HG02798 (cell line): ENCODE results near the gene DTD1.

Experiments
- ATAC-seq: cut with Tn5 transposase; IDR thresholded peaks from one replicate; pipeline ENCODE4 v1.9.1; 2021; ENCODE audit warnings: mild to moderate bottlenecking; ENCODE audit not compliant: unreplicated experiment, poor library complexity

DTD1 gene

DNA sequence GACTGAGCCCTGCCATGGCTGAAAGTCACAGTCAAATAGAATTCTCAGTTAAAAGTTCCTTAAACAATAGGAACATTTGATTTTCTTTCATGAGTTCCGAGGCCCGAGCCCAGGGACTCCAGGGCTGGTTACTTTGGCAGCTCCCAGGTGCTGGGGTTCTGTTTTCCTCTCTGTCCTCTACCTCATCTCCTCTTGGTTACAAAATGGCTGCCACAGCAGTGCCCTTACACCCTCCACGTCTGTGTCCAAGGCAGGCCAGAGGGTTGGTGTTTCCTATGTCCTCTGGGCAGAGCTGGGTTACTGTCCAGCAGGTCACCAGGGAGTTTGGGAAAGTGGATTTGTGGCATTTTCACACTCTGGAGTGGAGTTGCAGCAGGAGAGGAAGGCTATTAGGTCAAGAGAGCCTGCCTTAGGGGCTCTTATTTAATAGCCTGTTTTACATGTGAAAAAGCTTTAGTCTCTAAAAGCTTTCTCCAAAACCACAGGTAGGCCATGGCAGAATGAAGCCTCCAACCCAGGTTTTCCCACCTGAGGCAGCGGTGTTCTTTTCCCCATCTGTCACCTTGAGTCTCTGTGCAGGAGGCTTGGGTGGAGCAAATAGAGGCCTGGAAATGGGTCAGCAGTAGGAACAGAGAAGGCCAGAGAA lies 111.0 kb downstream of the DTD1 start:
- ATAC-seq: no peak

DNA sequence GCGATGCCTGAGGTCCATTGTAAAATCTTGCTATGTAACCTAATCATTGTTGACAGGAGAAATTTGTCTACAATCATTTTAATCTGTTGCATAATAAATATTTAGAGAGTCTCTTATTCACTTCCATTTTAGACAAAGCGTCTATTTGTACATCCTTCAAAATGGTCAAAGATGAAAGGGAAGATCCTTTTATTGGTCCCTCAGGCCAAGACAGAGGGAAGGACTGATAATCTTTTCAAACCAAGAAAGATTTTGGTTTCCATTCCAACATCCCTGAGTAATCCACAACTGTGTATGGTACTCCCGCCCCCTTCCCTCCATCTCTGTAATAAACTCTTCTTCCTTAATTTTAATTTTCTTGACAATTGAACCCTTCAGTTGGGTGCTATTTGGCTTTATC lies 114.1 kb downstream of the DTD1 start:
- no peak for ATAC-seq

DNA sequence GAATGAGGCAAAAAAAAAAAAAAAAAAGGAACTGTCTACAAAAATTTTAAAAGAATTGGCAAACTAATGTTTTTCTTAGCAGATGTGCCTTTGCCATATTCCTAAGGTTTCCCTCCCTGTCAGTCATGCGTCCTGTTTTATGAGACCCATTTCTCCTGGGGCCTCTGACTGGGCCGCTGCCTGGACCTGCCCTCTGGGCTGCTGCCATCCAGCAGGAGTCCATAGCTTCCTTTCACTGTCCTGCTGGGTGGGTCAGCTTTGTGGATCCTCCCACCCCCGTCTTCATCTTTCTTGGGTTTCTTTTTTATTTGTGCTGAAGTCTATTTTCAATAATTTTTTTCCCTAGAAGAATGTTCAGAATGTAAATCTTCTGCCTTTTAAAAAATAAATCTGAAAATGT lies 114.9 kb downstream of the DTD1 start:
- no peak for ATAC-seq

DNA sequence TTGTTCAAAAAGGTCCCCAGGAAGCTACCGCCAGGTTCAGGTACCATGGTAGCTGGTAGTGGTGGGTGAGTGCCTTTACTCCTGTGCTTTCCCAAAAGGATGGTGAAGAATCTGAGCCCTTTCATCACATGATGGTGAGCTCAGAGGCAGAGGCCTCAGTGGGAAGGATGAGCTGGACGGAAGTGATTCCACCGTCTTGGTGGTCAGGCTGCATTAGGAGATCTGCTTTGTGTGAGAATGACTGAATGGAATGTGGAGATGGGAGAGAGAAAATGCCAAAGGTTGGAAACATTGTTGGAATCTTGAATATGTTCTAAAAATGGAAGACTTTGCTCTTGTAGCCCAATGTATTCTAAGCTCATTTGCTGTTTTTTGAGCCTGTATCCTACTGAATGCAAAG lies 117.6 kb downstream of the DTD1 start:
- no peak for ATAC-seq

DNA sequence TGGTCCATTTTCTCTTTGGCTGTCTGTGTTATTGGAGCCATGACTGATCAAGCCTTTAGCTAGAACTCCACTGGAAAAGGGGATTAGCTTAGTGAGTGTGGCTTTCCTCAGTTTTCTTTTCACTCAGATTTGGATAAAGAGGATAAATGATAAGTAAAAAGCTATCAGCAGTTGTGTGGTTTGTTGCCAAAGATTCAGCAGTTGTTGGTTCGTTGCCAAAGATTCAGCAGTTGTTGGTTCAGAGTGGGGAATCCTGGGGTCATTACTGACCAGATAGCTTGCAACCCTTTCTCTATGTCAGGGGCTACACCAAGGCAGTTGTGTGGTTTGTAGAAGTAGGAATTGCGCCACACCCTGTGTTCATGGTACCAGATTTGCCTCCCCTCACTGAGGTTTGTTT lies 118.1 kb downstream of the DTD1 start:
- ATAC-seq: no peak

DNA sequence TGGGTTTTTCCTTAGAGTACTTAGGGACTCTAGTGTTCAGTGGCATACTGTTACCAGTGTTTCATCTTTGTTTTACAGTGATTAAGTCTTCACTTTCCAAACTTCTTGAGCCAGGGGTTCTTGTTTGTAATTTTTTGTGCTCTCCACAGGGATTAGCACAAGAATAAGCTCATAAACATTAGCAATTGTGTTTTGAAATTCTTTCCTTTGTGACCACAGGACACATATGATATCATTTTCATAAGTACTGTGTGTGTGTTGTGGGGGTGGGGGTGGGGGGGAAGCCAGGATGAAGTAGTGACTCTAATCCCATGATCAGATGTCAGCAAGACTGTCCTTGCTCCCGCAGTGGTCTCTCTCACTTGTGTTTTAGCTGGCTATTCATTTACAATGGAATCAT lies 124.3 kb downstream of the DTD1 start:
- no peak for ATAC-seq

DNA sequence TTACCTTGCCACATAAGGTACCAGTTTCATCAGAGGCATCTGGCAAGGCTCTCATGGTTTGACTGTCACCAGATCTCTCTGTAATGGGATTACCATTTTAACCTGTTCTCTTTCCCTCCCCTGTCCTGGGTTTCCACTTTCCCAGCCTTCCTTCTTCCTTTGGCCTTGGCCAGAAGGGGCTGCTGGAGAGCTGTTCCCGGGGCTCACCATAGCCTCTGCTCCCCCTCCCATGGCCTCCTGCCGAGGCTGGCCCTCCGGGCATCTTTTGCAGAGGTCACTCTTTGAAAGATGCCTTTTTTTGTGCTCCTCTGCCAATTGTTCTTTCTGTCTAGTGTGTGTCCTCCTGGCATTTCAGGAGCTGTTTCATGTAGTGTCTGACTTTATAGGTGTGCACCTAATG lies 125.0 kb downstream of the DTD1 start:
- ATAC-seq: no peak

DNA sequence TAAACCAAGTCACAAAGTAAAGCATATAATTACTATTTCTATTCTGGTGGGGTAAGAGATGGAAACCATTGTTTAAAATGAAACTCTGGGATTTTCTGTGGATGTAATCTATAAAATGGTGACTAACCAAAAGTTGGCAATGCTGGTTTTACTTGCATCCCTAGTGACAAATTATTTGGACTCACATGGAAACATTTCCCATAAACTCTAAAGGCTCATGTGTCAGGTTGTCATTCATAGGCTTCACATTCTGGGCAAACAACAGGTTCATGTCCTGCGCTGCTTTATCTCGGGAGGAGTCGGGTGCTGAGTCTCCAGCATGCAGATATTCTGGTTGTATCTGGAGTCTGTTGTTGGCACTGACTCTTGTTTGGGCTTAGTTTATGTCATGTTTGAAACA lies 127.7 kb downstream of the DTD1 start:
- no peak for ATAC-seq

DNA sequence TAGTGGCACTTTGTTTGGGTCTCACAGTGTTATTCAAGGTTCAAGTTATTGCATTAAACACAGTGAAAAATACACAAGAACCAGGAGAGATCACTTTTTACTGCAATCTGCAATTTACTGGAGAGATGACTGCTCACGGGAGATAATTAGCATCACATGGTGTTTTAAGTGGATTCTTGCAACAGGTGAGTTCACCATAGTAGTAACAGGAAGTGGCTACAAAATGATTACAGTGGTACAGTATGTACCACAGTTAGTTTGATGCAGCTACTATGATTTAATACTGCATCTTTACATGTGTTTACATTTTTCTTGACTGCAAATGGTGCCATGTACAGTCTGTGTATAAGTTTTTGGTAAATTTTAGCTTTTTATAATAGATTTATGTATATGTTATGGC lies 129.2 kb downstream of the DTD1 start:
- no peak for ATAC-seq

DNA sequence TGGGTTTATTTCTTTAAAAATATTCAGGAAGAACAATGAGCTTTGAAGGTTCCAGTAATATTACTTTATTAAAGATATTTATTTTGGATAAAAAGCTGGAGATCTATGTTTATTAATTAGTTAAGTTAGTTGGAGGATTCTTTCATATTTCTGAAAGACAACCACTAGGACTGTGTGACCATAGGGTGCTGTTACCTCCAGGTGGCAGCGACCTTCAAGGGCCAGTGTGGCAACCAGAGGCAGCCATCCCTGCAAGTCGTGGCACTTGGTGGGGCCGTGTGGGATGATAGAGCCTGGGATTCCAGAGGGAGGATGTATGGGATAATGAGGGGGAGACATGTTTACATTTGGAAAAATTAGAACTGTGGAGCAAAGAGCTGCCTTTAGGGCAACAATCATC lies 130.3 kb downstream of the DTD1 start:
- peak; percentile 60 for ATAC-seq

DNA sequence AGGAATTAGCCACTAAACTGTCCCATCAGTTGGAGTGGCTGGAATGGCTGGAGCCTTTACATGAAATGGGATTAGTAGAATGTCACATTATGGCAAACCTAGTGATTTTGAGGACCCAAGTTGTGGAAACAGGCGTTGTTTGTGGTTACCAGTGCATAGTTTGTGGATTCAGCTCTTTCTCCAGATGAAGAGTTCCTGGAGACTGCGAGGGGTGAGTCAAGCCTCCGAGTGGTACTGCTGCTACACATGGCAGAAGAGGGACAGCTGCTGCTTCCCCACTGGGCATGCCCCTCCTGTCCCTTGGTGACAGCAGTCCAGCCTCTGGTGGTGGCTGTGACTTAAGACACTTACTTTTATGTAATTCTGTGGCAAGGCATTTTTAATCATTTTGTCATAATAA lies 131.6 kb downstream of the DTD1 start:
- no peak for ATAC-seq

DNA sequence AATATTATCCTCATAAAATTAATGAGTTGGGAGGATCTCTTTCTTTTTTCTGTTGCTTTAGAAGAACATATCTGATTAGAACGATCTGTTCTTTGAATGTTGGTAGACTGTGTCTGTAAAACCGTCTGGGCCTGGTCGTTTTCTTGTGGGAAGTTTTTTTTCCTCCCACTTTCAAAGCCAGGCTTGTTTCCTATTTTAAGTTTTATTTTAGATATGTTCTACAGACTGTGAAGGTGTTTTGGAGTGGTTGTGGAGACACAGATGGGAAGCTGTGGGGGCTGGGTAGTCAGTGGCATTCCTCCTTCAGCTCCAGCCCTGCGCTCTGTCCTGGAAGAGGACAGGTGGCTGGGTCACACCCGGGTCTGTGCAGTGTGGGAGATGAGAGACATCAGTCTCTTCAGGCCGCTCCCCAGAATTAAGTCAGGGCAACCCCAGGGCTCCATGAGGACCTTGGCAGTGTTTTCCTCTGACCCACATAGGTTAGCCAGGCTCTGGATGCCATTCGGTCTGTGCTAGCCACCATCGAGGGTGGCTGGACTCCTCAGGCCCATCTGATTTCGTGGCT lies 133.8 kb downstream of the DTD1 start:
- ATAC-seq: no peak

DNA sequence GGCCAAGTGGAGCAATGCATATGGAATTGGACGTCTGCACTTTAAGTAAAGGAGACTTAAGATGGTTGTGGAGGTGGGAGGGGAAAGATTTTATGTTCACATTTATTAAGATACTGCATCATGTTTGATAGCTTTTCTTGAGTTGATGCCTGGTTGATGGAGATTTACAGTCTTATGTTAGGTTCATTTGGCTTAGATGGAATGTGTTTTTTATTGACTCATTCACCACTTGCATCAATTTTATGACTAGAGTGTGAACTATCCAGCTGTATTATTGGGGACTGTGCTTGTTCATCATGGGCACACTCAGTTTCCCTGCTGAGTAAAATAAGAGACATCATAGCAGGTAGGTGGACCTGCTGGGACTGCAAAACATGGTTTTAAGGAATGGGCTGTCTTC lies 134.5 kb downstream of the DTD1 start:
- no peak for ATAC-seq

DNA sequence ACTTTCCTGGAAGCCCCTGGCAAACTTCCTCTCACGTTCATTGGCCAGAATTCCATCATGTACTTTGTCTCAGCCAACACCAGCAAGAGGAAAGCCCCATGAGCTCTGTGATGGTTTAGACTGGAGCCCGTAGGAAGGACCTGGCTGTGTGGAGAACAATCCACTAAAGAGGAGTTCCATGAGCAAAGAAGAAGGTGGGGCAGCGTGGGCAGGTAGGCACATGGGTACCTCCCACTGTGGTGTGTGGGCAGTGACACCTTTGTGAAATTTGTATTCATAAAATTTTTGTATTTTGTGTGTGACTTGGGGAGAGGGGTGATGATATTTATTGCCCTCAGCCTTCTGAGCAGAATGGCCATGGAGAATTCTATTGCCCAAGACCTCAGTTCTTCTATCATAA lies 136.2 kb downstream of the DTD1 start:
- no peak for ATAC-seq

DNA sequence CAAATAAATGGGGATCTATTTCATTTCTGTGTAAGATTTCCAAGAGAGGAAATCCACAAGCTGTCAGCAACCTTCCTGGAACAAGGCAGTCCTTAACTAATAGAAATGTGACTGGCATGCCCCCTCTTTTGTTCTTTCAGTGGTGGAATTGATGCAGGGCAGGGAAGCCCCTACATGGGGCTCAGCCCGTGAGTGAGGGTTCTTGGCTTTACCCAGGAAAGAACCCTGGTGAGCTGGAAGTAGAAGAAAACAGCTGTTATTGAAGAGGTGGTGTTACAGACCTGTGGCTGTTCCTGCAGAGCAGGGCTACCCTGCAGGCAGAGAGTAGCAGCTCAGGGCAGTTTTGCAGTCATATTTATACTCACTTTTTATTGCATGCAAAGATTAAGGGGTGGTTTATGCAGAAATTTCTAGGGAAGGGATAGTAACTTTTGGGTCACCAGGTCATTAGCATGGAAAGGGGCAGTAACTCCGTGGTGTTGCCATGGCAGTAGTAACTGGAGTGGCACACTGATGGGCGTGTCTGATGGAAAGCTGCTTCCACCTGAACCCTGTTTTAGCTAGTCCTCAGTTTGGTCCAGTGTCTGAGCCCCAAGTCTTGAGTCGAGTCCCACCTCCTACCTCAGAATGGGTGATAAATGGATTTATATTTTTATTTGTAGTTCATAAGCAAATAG lies 137.1 kb downstream of the DTD1 start:
- ATAC-seq: no peak

DNA sequence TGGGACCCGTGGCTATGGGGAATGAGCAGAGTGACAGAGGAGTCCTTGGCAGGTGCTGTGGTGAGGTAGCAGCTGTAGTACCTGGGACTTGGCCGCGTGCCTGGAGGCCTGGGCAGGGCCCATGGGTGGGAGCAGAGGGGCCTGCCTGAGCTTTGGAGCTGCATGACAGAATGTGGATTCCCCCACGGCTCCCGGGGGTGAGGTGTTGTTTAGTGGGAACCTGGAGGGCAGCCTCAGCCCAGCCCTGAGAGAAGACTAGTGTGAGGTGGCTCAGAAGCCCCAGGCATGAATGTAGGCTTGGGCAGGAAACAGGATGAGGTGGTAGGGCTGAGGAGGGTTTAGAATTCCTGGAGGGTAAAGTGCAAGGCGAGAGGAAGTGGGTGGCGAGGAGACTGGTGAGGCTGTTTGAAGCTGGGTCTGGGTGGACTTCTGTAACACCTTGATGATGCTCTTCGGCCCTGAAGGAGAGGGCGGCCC lies 139.2 kb downstream of the DTD1 start:
- no peak for ATAC-seq

DNA sequence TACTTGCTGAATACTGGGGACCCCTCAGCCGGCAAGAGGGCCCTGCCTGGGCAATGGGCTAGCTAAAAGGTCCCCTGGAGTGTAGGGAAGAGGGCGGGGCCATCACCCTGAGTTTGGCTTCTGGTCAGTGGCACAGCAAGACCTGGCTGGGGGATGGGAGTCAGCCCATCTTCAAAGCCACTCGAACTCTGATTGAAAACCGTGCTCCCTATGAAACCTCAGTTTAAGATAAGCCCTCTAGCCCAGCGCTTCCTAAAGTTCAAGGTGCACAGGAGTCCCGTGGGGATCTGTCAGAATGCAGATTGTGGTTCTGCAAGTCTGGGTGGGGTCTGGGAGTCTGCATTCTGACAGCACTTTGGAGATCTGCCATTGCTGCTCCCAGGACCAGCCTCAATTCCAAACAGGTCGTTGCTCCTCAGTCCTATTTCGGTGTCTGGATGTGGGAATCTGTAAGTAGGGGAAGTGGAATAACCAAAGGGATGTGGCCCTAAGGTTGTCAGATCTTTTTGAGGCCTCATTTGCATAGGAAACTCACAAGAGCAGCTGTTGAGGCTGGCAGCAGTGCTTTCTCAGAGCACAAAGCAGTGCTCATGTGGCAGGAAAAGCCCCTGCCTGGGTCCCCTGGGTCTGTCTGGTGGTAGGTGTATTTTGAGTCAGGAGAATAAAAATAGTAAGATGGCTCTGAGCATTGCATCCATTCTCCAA lies 140.5 kb downstream of the DTD1 start:
- peak; percentile 94 for ATAC-seq

DNA sequence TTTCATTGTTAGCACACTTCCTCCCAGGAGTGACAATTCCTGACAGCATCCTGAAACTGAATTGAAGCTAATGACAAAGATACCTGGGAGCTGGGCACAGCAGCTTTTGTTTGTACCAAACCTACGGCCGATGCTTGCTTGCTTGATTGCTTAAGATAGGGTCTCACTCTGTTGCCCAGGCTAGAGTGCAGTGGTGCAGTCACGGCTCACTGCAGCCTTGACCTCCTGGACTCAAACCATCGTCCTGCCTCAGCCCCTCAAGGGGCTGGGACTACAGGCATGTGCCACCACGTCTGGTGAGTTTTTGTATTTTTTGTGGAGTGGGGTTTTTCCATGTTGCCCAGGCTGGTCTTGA lies 141.0 kb downstream of the DTD1 start:
- ATAC-seq: peak; percentile 47

DNA sequence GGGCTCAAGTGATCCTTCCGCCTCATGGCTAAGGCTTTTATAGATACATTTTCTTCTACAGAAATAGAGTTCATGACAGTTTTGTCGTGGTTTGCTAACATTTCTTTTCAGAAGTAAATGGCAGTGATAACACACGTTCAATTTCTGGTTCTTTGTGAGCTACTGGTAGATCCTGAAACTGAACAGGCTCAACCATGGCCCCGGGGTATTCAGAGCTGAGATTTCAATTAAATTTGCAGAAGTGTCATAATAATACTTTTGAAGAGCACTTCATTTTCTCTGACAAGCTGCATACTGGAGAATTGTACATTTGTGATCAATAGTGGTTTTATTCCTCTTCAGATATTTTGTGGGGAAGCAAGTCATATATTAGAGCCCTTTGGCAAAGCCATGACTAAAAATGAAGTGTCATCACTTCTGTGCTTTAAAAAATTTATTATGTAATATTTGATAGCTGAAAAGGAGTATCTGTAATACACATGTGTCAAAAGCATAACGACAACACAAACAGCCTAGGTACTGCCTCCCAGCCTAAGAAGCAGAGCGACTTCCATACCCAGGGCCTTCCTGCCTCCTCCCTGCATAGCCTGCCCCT lies 141.5 kb downstream of the DTD1 start:
- no peak for ATAC-seq

DNA sequence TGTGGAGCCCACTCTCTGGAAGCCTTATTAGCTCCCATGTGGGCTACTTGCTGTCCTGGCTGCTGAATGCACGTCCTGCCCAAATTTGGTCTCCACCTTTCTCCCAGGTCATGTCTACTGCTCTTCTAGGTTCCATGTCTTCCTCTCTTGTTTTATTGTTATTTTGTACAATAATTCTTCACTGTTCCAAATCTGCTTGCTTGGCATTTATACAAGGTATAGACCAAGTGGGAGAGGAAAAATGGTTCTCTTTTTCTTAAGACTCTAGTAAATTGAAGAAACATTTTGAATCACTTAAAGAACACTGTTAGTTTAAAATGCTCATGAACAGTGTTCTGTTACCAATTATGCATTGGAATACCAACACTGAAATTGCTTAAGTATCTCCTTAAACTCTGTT lies 144.1 kb downstream of the DTD1 start:
- no peak for ATAC-seq
